Measurements from ENCODE around the gene ATRNL1. TPM values are rescaled to one million over a fixed set of nuclear protein-coding genes. Genes with fewer than 3 reads are reported as not detected.

Gene ATRNL1
- total and polyA plus RNA-seq, 2 experiments from 2014 or later = not detected

DNA sequence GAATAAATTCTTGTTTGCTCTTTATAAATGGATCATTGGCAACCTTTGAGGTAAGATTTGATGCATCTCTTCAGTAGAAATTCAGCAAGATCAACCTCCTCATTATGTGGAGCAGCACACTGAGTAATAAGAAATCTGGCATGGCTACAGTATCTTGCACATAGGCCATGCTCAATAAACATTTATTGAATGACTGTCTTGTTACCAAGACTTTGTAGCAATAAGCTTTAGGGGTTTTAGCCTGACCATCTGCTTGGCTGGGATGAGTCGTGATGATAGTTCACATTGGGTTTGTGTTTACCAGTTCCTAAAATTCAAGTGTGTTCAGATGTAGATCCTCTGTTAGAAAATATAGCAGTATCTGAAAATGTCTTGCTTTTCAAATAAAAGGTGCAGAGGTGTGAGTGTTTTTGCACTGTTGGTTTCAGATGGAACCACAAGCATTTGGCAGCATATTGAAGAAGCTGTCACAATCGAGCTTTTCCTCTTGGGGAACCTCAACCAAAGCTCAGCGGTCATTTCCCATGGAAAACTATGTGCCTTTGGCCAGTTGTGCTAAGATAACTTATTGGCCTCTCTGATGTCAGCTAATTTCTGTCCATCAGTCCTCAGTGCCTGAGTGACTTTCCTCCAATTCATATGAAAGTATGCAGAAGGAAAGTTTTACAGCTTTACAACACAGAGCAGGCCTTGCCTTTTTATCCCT is 737.3 kb downstream of the ATRNL1 start:
- WGBS, 2 experiments (ENCODE audit: low coverage in 1 of 2, low lambda C conversion rate in 2 of 2, missing lambda C conversion rate in 2 of 2) = 78 to 82% methylated on average over 3 of the region's 3 CpGs
- Histone ChIP-seq H3K9ac (no peak overlapping the region), H3K36me3 (ENCODE audit: low read depth) (no peaks in the 10 kb centered on the region), H3K27me3 (replicated peaks; ENCODE audit: insufficient read depth) (no peaks in the 10 kb centered on the region), H3K4me1 (ENCODE audit: insufficient read depth) (peaks cover 55% of the 10 kb centered on the region), H3K79me2 (ENCODE audit: insufficient read depth) (no peaks in the 10 kb centered on the region), H3F3A (ENCODE audit: insufficient read depth) (peaks cover 42% of the 10 kb centered on the region), H3K4me3 (no peak overlapping the region), H3K9me2 (ENCODE audit: insufficient read depth) (no peaks in the 10 kb centered on the region), H3K27ac (peak overlapping the region; percentile 27), H4K20me1 (ENCODE audit: insufficient read depth) (no peaks in the 10 kb centered on the region), H3K4me2 (ENCODE audit: unreplicated experiment) (peak overlapping the region; percentile 18), H2AFZ (no peak overlapping the region), H3K9me3 (ENCODE audit: low read depth) (no peaks in the 10 kb centered on the region)
- in situ Hi-C loops (cut with MboI) = no loop called here
- no peak for TF ChIP-seq EZH2phosphoT487 (IDR thresholded peaks at IDR 0.05; ENCODE audit: insufficient read depth, low read depth)
- TF ChIP-seq EZH2 (IDR thresholded peaks at IDR 0.05; ENCODE audit: insufficient read depth, poor library complexity, severe bottlenecking) = no peak
- DNase-seq = peak; percentile 90

DNA sequence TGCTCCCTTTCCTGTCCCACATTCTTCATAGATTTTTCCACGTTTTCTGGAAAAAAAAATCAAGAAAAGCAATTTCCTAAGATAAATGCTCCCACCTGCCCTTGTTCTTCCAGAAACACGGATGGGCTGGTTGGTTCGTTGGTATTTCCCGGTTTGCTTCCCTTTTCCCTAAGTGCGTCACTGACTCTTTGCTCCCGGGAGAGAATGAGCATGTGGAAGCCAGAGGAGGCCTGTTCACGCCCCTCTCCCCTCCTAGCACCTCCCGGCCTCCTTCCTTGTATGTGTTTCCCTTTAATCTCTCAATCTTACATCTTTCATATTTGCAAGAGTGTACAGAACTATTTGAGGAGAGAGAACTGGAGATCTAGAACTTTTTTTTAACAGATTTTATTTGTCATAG is 737.9 kb downstream of the ATRNL1 start:
- H3K27ac ChIP-seq = peak overlapping the region; percentile 27; the same call in 1 of the 2 replicates
- no peak overlapping the region for H2AFZ ChIP-seq
- H3K4me1 ChIP-seq (ENCODE audit: insufficient read depth) = peaks cover 59% of the 10 kb centered on the region
- H3F3A ChIP-seq (ENCODE audit: insufficient read depth) = peaks cover 42% of the 10 kb centered on the region
- H3K79me2 ChIP-seq (ENCODE audit: insufficient read depth) = no peaks in the 10 kb centered on the region
- no peaks in the 10 kb centered on the region for H3K27me3 ChIP-seq (replicated peaks; ENCODE audit: insufficient read depth)
- H3K4me2 ChIP-seq (ENCODE audit: unreplicated experiment) = no peak overlapping the region
- no peaks in the 10 kb centered on the region for H4K20me1 ChIP-seq (ENCODE audit: insufficient read depth)
- H3K4me3 ChIP-seq = no peak overlapping the region
- H3K9ac ChIP-seq = no peak overlapping the region
- no peak for DNase-seq
- H3K36me3 ChIP-seq (ENCODE audit: low read depth) = no peaks in the 10 kb centered on the region
- in situ Hi-C loops (cut with MboI) = no loop called here
- TF ChIP-seq EZH2phosphoT487 (IDR thresholded peaks at IDR 0.05; ENCODE audit: insufficient read depth, low read depth) (no peak), EZH2 (IDR thresholded peaks at IDR 0.05; ENCODE audit: insufficient read depth, poor library complexity, severe bottlenecking) (no peak)
- 68 to 69% methylated on average over 8 of the region's 8 CpGs for WGBS, 2 experiments (ENCODE audit: low coverage in 1 of 2, low lambda C conversion rate in 2 of 2, missing lambda C conversion rate in 2 of 2)
- H3K9me2 ChIP-seq (ENCODE audit: insufficient read depth) = no peaks in the 10 kb centered on the region
- no peaks in the 10 kb centered on the region for H3K9me3 ChIP-seq (ENCODE audit: low read depth)

DNA sequence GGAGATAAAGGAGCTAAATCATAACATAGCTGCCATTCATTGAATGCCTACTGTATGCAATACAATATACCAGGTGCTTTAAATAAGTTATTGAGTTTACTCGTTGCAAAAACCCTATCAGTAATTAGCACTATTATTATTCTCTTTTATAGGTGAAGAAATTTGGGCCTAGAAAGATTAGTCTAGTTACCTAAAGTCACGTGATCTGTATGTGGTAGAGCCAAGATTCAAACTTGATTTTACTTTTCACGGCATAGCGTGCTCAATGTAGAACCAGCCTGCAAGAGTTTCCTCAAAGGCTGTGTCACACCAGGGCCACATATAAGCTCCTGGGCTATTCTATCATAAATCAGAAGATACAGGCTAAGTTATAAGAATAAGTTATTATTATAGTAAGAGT is 740.0 kb downstream of the ATRNL1 start:
- Histone ChIP-seq H3K9ac (no peak overlapping the region), H4K20me1 (ENCODE audit: insufficient read depth) (no peaks in the 10 kb centered on the region), H3F3A (ENCODE audit: insufficient read depth) (peaks cover 27% of the 10 kb centered on the region), H3K79me2 (ENCODE audit: insufficient read depth) (no peaks in the 10 kb centered on the region), H3K4me1 (ENCODE audit: insufficient read depth) (peaks cover 40% of the 10 kb centered on the region), H3K27ac (no peak overlapping the region), H3K36me3 (ENCODE audit: low read depth) (no peaks in the 10 kb centered on the region), H3K4me3 (no peak overlapping the region), H2AFZ (no peak overlapping the region), H3K27me3 (replicated peaks; ENCODE audit: insufficient read depth) (no peaks in the 10 kb centered on the region), H3K9me3 (ENCODE audit: low read depth) (no peaks in the 10 kb centered on the region), H3K9me2 (ENCODE audit: insufficient read depth) (no peaks in the 10 kb centered on the region), H3K4me2 (ENCODE audit: unreplicated experiment) (no peak overlapping the region)
- in situ Hi-C loops (cut with MboI) = no loop called here
- TF ChIP-seq EZH2 (IDR thresholded peaks at IDR 0.05; ENCODE audit: insufficient read depth, poor library complexity, severe bottlenecking) (no peak), EZH2phosphoT487 (IDR thresholded peaks at IDR 0.05; ENCODE audit: insufficient read depth, low read depth) (no peak)
- 63 to 64% methylated on average over 4 of the region's 4 CpGs for WGBS, 2 experiments (ENCODE audit: low coverage in 1 of 2, low lambda C conversion rate in 2 of 2, missing lambda C conversion rate in 2 of 2)
- DNase-seq = no peak

DNA sequence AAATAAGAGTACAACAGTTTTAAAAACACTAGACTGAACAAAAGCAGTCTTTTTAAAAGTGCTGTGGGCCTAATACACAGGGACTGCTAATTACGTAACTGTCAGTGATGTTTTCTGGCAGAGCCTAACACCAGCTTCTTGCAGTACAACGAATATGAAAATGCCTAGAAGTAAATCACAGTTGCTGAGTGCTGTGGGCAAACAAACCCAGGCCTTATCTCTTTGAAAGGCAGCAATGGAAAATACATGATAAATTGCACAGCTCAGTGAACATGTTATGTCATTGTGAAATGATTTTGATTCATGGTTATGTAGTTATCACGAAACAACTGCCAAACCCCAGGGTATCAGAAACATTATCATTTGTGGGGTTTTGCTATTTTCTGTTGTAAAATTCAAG is 751.4 kb downstream of the ATRNL1 start:
- Histone ChIP-seq H3K9me3 (ENCODE audit: low read depth) (no peaks in the 10 kb centered on the region), H3K27ac (no peak overlapping the region), H2AFZ (no peak overlapping the region), H3K9ac (no peak overlapping the region), H3K9me2 (ENCODE audit: insufficient read depth) (no peaks in the 10 kb centered on the region), H4K20me1 (ENCODE audit: insufficient read depth) (no peaks in the 10 kb centered on the region), H3K27me3 (replicated peaks; ENCODE audit: insufficient read depth) (no peaks in the 10 kb centered on the region), H3K79me2 (ENCODE audit: insufficient read depth) (no peaks in the 10 kb centered on the region), H3K4me3 (no peak overlapping the region), H3F3A (ENCODE audit: insufficient read depth) (no peaks in the 10 kb centered on the region), H3K4me2 (ENCODE audit: unreplicated experiment) (no peak overlapping the region), H3K4me1 (ENCODE audit: insufficient read depth) (peaks cover 9% of the 10 kb centered on the region; the same call in 1 of the 2 replicates), H3K36me3 (ENCODE audit: low read depth) (no peaks in the 10 kb centered on the region)
- WGBS, 2 experiments (ENCODE audit: low coverage in 1 of 2, low lambda C conversion rate in 2 of 2, missing lambda C conversion rate in 2 of 2) = 53 to 58% methylated on average over 3 of the region's 3 CpGs
- DNase-seq = no peak
- in situ Hi-C loops (cut with MboI) = no loop called here
- TF ChIP-seq EZH2phosphoT487 (IDR thresholded peaks at IDR 0.05; ENCODE audit: insufficient read depth, low read depth) (no peak), EZH2 (IDR thresholded peaks at IDR 0.05; ENCODE audit: insufficient read depth, poor library complexity, severe bottlenecking) (no peak)
